Thyroid gland (tissue), 4 donors: ENCODE measurements around the gene UNC80.

Experiments used
- POLR2A ChIP-seq, 2 donors: fragments of 450-650 bp; IDR thresholded peaks; one replicate each; pipeline ENCODE4 v1.6.1; 2017; ENCODE audit warnings: antibody characterized with exemption in 2 of 2, mild to moderate bottlenecking in 2 of 2, moderate library complexity in 1 of 2
- TF ChIP-seq, protein P1 (sequence below), 6 experiments: fragments of 200-600 bp in 3 of 6; fragments of 450-650 bp in 3 of 6; sonication (generic) in 3 of 6; IDR thresholded peaks; one replicate each; pipeline ENCODE4 v1.5.1; 2016 to 2019; ENCODE audit warnings: antibody characterized with exemption in 6 of 6, mild to moderate bottlenecking in 2 of 6, inconsistent platforms in 1 of 6, moderate library complexity in 1 of 6

DNA sequence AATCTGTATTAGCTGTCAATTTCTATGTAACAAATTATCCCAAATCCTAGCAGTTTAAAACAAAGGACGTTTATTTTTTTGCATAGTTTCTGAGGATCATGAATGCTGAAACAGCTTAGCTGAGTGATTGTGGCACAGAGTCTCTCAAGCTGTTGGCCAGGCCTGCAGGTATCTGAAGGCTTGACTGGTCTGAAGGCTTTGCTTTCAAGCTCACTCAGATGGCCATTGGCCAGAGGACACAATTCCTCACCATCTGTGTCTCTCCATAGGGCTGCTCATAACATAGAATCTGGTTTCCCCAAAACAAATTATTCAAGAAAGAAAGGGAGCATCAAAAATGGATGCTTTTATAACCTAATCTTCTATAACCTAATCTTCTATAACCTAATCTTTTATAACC is 33.7 kb downstream of the UNC80 start:
- TF ChIP-seq, protein P1, sequence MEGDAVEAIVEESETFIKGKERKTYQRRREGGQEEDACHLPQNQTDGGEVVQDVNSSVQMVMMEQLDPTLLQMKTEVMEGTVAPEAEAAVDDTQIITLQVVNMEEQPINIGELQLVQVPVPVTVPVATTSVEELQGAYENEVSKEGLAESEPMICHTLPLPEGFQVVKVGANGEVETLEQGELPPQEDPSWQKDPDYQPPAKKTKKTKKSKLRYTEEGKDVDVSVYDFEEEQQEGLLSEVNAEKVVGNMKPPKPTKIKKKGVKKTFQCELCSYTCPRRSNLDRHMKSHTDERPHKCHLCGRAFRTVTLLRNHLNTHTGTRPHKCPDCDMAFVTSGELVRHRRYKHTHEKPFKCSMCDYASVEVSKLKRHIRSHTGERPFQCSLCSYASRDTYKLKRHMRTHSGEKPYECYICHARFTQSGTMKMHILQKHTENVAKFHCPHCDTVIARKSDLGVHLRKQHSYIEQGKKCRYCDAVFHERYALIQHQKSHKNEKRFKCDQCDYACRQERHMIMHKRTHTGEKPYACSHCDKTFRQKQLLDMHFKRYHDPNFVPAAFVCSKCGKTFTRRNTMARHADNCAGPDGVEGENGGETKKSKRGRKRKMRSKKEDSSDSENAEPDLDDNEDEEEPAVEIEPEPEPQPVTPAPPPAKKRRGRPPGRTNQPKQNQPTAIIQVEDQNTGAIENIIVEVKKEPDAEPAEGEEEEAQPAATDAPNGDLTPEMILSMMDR (IDR thresholded peaks at IDR 0.05), result no peak
- TF ChIP-seq POLR2A (IDR thresholded peaks at IDR 0.05), result no peak
